Neural cell (in vitro differentiated cells): Measurements from ENCODE around the gene HNRNPK. TPM values are rescaled to one million over a fixed set of nuclear protein-coding genes. Genes with fewer than 3 reads are reported as not detected.

Experiments
- H2AFZ ChIP-seq: fragments of 200-600, 300-800 bp; sonication (generic), shearing (Covaris generic); 2 replicates; pipeline ENCODE4 v1.6.0; 2014; ENCODE audit warnings: low read depth, mild to moderate bottlenecking, antibody characterized with exemption, low read length, moderate library complexity
- H3F3A ChIP-seq: fragments of 200-600 bp; shearing (Covaris generic); 2 replicates; pipeline ENCODE4 v1.6.1; 2016; ENCODE audit warnings: mild to moderate bottlenecking, moderate library complexity, mixed read lengths, antibody characterized with exemption, low read length; ENCODE audit not compliant: insufficient read depth, poor library complexity, severe bottlenecking
- H3K27ac ChIP-seq: fragments of 200-600, 300-800 bp; sonication (generic), shearing (Covaris generic); 2 replicates; pipeline ENCODE4 v1.5.1; 2014; ENCODE audit warnings: mild to moderate bottlenecking, low read length, moderate library complexity
- H3K27me3 ChIP-seq: fragments of 300-800, 200-600 bp; sonication (generic), shearing (Covaris generic); 2 replicates; pipeline ENCODE4 v1.6.0; 2014; ENCODE audit warnings: mild to moderate bottlenecking, low read depth, low read length, moderate library complexity; ENCODE audit not compliant: insufficient read depth
- H3K36me3 ChIP-seq: fragments of 300-800, 200-600 bp; sonication (generic), shearing (Covaris generic); 2 replicates; pipeline ENCODE4 v1.5.1; 2014; ENCODE audit warnings: mild to moderate bottlenecking, antibody characterized with exemption, low read length, moderate library complexity; ENCODE audit not compliant: insufficient read depth
- H3K4me2 ChIP-seq: fragments of 300-800, 200-600 bp; sonication (generic), shearing (Covaris generic); 2 replicates; pipeline ENCODE4 v1.6.0; 2014; ENCODE audit warnings: mild to moderate bottlenecking, low read length
- H3K4me3 ChIP-seq: fragments of 300-800, 200-600 bp; sonication (generic), shearing (Covaris generic); 2 replicates; pipeline ENCODE4 v1.5.1; 2014; ENCODE audit warnings: mild to moderate bottlenecking, low read length, moderate library complexity
- H3K79me2 ChIP-seq: fragments of 200-600 bp; shearing (Covaris generic); replicated peaks from 2 replicates; pipeline ENCODE4 v1.6.0; 2014; ENCODE audit warnings: mild to moderate bottlenecking, low read length, moderate library complexity; ENCODE audit not compliant: insufficient read depth
- H3K9ac ChIP-seq: fragments of 300-800, 200-600 bp; sonication (generic), shearing (Covaris generic); 2 replicates; pipeline ENCODE4 v1.6.1; 2016; ENCODE audit warnings: mild to moderate bottlenecking, low read length, mixed read lengths
- H3K9me2 ChIP-seq: fragments of 200-600 bp; shearing (Covaris generic); 2 replicates; pipeline ENCODE4 v1.6.1; 2016; ENCODE audit warnings: mild to moderate bottlenecking, low read length, mixed read lengths; ENCODE audit not compliant: insufficient read depth
- H3K9me3 ChIP-seq: fragments of 200-600, 300-800 bp; sonication (generic), shearing (Covaris generic); 2 replicates; pipeline ENCODE4 v1.6.1; 2016; ENCODE audit warnings: mild to moderate bottlenecking, mixed run types, low read length, moderate library complexity, mixed read lengths
- H4K20me1 ChIP-seq: fragments of 200-600 bp; shearing (Covaris generic); 2 replicates; pipeline ENCODE4 v1.6.1; 2016; ENCODE audit warnings: mild to moderate bottlenecking, mixed run types; ENCODE audit not compliant: insufficient read depth
- EP300 ChIP-seq: fragments of 450-650 bp; conservative IDR thresholded peaks from 2 replicates; pipeline ENCODE4 v1.6.1; 2014; ENCODE audit warnings: antibody characterized with exemption, mild to moderate bottlenecking, moderate library complexity; ENCODE audit not compliant: poor library complexity, severe bottlenecking
- EZH2 ChIP-seq: fragments of 200-600, 300-800 bp; shearing (Covaris generic), sonication (generic); IDR thresholded peaks from 2 replicates; pipeline ENCODE4 v1.6.1; 2014; ENCODE audit warnings: antibody characterized with exemption, low read length, borderline replicate concordance, mild to moderate bottlenecking; ENCODE audit not compliant: insufficient read depth, poor library complexity, severe bottlenecking
- MXI1 ChIP-seq: fragments of 450-650 bp; conservative IDR thresholded peaks from 2 replicates; pipeline ENCODE4 v1.6.1; 2014; ENCODE audit warnings: antibody characterized with exemption, mild to moderate bottlenecking; ENCODE audit not compliant: poor library complexity, severe bottlenecking
- POLR2AphosphoS5 ChIP-seq: IDR thresholded peaks from 2 replicates; pipeline ENCODE4 v1.6.1; 2012
- RAD21 ChIP-seq: fragments of 450-650 bp; conservative IDR thresholded peaks from 2 replicates; pipeline ENCODE4 v1.6.1; 2014; ENCODE audit warnings: antibody characterized with exemption, mild to moderate bottlenecking, moderate library complexity
- SMC3 ChIP-seq: fragments of 450-650 bp; conservative IDR thresholded peaks from 2 replicates; pipeline ENCODE4 v1.6.1; 2014; ENCODE audit warnings: antibody characterized with exemption, mild to moderate bottlenecking, moderate library complexity; ENCODE audit not compliant: poor library complexity
- TAF1 ChIP-seq: IDR thresholded peaks from 2 replicates; pipeline ENCODE4 v1.6.1; 2012; ENCODE audit warnings: low read depth
- polyA plus RNA-seq: library from polyadenylated mRNA; depleted of rRNA; stranded (reverse); fragments of >200 nt; gene quantifications from 2 replicates; pipeline ENCODE4 v1.2.3, GENCODE V29; 2014
- TF ChIP-seq, protein P1 (sequence below): fragments of 450-650 bp; IDR thresholded peaks from 2 replicates; pipeline ENCODE4 v1.5.1; 2014; ENCODE audit warnings: antibody characterized with exemption, mild to moderate bottlenecking, moderate library complexity; ENCODE audit not compliant: poor library complexity, severe bottlenecking
- TF ChIP-seq, protein P2 (sequence below): IDR thresholded peaks from 2 replicates; pipeline ENCODE4 v1.6.1; 2012; ENCODE audit warnings: borderline replicate concordance

HNRNPK gene
- polyA plus RNA-seq, 1 donor from 2014 or later = 1,061 TPM

DNA sequence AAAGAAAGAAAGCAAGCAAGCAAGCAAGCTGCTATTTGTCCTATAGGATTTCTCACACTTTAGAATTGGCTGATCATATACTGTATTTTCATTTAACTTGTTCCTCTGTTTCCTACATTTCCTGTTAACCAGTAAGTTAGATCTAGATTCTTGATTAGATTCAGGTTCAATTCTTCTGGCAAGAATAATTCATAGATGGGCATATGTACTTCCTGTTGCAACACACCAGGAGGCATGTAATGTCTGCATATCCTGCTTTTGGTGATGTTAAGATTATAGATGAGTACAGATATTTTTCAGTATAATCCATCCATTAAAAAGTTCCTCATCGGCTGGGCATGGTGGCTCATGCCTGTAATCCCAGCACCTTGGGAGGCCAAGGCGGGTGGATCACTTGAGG is 48.0 kb downstream of the HNRNPK start:
- no peaks in the 10 kb centered on the region for H3K79me2 ChIP-seq
- H3K27ac ChIP-seq = no peak overlapping the region
- no peak overlapping the region for H3K9ac ChIP-seq
- no peaks in the 10 kb centered on the region for H4K20me1 ChIP-seq
- no peaks in the 10 kb centered on the region for H3F3A ChIP-seq
- no peak overlapping the region for H3K4me3 ChIP-seq
- TF ChIP-seq, protein P1, sequence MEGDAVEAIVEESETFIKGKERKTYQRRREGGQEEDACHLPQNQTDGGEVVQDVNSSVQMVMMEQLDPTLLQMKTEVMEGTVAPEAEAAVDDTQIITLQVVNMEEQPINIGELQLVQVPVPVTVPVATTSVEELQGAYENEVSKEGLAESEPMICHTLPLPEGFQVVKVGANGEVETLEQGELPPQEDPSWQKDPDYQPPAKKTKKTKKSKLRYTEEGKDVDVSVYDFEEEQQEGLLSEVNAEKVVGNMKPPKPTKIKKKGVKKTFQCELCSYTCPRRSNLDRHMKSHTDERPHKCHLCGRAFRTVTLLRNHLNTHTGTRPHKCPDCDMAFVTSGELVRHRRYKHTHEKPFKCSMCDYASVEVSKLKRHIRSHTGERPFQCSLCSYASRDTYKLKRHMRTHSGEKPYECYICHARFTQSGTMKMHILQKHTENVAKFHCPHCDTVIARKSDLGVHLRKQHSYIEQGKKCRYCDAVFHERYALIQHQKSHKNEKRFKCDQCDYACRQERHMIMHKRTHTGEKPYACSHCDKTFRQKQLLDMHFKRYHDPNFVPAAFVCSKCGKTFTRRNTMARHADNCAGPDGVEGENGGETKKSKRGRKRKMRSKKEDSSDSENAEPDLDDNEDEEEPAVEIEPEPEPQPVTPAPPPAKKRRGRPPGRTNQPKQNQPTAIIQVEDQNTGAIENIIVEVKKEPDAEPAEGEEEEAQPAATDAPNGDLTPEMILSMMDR = no peak
- TF ChIP-seq MXI1 (no peak), RAD21 (no peak), TAF1 (no peak), POLR2AphosphoS5 (no peak), EP300 (no peak), EZH2 (no peak), SMC3 (no peak)
- TF ChIP-seq, protein P2, sequence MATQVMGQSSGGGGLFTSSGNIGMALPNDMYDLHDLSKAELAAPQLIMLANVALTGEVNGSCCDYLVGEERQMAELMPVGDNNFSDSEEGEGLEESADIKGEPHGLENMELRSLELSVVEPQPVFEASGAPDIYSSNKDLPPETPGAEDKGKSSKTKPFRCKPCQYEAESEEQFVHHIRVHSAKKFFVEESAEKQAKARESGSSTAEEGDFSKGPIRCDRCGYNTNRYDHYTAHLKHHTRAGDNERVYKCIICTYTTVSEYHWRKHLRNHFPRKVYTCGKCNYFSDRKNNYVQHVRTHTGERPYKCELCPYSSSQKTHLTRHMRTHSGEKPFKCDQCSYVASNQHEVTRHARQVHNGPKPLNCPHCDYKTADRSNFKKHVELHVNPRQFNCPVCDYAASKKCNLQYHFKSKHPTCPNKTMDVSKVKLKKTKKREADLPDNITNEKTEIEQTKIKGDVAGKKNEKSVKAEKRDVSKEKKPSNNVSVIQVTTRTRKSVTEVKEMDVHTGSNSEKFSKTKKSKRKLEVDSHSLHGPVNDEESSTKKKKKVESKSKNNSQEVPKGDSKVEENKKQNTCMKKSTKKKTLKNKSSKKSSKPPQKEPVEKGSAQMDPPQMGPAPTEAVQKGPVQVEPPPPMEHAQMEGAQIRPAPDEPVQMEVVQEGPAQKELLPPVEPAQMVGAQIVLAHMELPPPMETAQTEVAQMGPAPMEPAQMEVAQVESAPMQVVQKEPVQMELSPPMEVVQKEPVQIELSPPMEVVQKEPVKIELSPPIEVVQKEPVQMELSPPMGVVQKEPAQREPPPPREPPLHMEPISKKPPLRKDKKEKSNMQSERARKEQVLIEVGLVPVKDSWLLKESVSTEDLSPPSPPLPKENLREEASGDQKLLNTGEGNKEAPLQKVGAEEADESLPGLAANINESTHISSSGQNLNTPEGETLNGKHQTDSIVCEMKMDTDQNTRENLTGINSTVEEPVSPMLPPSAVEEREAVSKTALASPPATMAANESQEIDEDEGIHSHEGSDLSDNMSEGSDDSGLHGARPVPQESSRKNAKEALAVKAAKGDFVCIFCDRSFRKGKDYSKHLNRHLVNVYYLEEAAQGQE = no peak
- H2AFZ ChIP-seq = no peak overlapping the region
- no peak overlapping the region for H3K4me2 ChIP-seq
- H3K9me2 ChIP-seq = no peaks in the 10 kb centered on the region
- no peaks in the 10 kb centered on the region for H3K9me3 ChIP-seq
- H3K36me3 ChIP-seq = no peaks in the 10 kb centered on the region
- no peaks in the 10 kb centered on the region for H3K27me3 ChIP-seq

DNA sequence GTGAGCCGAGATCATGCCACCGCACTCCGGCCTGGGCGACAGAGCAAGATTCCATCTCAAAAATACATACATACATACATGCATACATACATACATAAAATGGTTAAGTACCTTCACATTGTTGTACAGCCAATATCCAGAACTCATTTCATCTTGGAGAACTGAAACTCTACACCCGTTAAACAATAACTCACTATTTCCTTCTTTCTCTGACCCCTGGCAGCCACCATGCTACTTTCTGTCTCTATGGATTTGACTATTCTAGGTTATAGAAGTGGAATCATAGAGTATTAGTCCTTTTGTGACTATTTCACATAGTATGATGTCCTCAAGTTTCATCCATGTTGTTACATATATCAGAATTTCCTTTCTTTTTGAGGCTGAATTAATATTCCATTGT is 49.1 kb downstream of the HNRNPK start:
- Histone ChIP-seq H4K20me1 (no peaks in the 10 kb centered on the region), H3K79me2 (no peaks in the 10 kb centered on the region), H2AFZ (no peak overlapping the region), H3K9me3 (no peaks in the 10 kb centered on the region), H3K27me3 (no peaks in the 10 kb centered on the region), H3K4me3 (no peak overlapping the region), H3F3A (no peaks in the 10 kb centered on the region), H3K9ac (no peak overlapping the region), H3K9me2 (no peaks in the 10 kb centered on the region), H3K4me2 (no peak overlapping the region), H3K36me3 (no peaks in the 10 kb centered on the region), H3K27ac (no peak overlapping the region)
- TF ChIP-seq SMC3 = no peak

DNA sequence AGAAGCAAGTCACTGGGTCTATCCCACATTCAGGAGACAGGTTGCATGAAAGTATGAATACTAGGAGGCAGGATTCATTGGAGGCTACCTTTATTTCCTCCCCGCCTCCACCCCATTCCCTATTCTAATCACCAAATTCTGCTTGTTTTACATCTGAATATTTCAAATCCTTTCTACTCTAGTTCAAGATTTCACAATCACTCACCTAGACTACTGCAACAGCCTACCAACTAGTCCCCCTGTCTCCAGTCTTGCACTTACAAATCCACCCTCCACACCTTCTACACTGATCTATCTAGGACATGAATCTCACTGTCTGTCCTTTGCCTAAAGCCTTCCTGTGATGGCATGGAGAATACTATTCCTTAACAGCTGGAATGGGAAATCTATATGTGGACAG is 52.4 kb downstream of the HNRNPK start:
- TF ChIP-seq POLR2AphosphoS5 = no peak
- no peak for TF ChIP-seq RAD21
- TF ChIP-seq, protein P1 = no peak
- TF ChIP-seq EZH2 = no peak
- TF ChIP-seq TAF1 = no peak
- no peak for TF ChIP-seq MXI1
- TF ChIP-seq, protein P2 = no peak
- TF ChIP-seq SMC3 = no peak
- no peak for TF ChIP-seq EP300
- H3F3A ChIP-seq = no peaks in the 10 kb centered on the region

More for the DNA sequence above, 52.4 kb downstream of the HNRNPK start:
- Histone ChIP-seq H3K27me3 (no peaks in the 10 kb centered on the region), H3K4me2 (no peak overlapping the region), H3K9me3 (no peaks in the 10 kb centered on the region), H3K9ac (no peak overlapping the region), H3K27ac (no peak overlapping the region), H3K4me3 (no peak overlapping the region), H4K20me1 (no peaks in the 10 kb centered on the region), H3K79me2 (no peaks in the 10 kb centered on the region), H3K9me2 (no peaks in the 10 kb centered on the region), H2AFZ (no peak overlapping the region), H3K36me3 (no peaks in the 10 kb centered on the region)
